Epidermal melanocyte (primary cell): Measurements from ENCODE around the gene EPB41L5.
"Not testable (repeated sequence)": the region's sequence is repeated elsewhere in the genome, so short reads cannot be mapped to it uniquely, and the experiment has no call there.

ENCODE experiments used
- DNase-seq: peaks from one replicate; pipeline ENCODE4 v3.0.0; 2011; ENCODE audit warnings: low spot score; ENCODE audit not compliant: insufficient read length

EPB41L5 gene

GRCh38 chr2:120100627-120101026 lies 87.8 kb downstream of the EPB41L5 start:
- no peak for DNase-seq

- no peak for DNase-seq
Observed at GRCh38 chr2:120103723-120104467, 91.0 kb downstream of the EPB41L5 start.

GRCh38 chr2:120104772-120105171 lies 91.9 kb downstream of the EPB41L5 start:
- DNase-seq: no peak

- no peak for DNase-seq
Observed at GRCh38 chr2:120105360-120105759, 92.5 kb downstream of the EPB41L5 start.

GRCh38 chr2:120108049-120108448 lies 95.2 kb downstream of the EPB41L5 start:
- no peak for DNase-seq

GRCh38 chr2:120108749-120109148 lies 95.9 kb downstream of the EPB41L5 start:
- DNase-seq: no peak

GRCh38 chr2:120109186-120110061 lies 96.5 kb downstream of the EPB41L5 start:
- DNase-seq: peak; percentile 38

- DNase-seq: no peak
Observed at GRCh38 chr2:120110062-120110362, 97.1 kb downstream of the EPB41L5 start.

GRCh38 chr2:120110507-120110906 lies 97.6 kb downstream of the EPB41L5 start:
- no peak for DNase-seq

GRCh38 chr2:120111193-120111592 lies 98.3 kb downstream of the EPB41L5 start:
- DNase-seq: no peak

GRCh38 chr2:120118018-120118417 lies 105.1 kb downstream of the EPB41L5 start:
- no peak for DNase-seq

GRCh38 chr2:120118471-120118870 lies 105.6 kb downstream of the EPB41L5 start:
- DNase-seq: no peak

- not testable (repeated sequence) for DNase-seq
Observed at GRCh38 chr2:120121337-120121736, 108.5 kb downstream of the EPB41L5 start.

GRCh38 chr2:120123090-120123489 lies 110.2 kb downstream of the EPB41L5 start:
- no peak for DNase-seq

GRCh38 chr2:120125195-120125594 lies 112.3 kb downstream of the EPB41L5 start:
- DNase-seq: no peak

GRCh38 chr2:120128216-120128615 lies 115.3 kb downstream of the EPB41L5 start:
- no peak for DNase-seq

GRCh38 chr2:120132190-120132589 lies 119.3 kb downstream of the EPB41L5 start:
- no peak for DNase-seq

GRCh38 chr2:120132691-120133090 lies 119.8 kb downstream of the EPB41L5 start:
- no peak for DNase-seq

GRCh38 chr2:120133572-120134244 lies 120.8 kb downstream of the EPB41L5 start:
- DNase-seq: no peak

- DNase-seq: no peak
Observed at GRCh38 chr2:120134263-120134662, 121.4 kb downstream of the EPB41L5 start.

- not testable (repeated sequence) for DNase-seq
Observed at GRCh38 chr2:120135013-120135412, 122.1 kb downstream of the EPB41L5 start.

GRCh38 chr2:120140866-120141265 lies 128.0 kb downstream of the EPB41L5 start:
- no peak for DNase-seq
